ENCODE measurements around the gene SNU13.

GRCh38 chr22:41641854-41642253, 46.8 kb downstream of the SNU13 start:
- TF ChIP-seq ZNF274 (IDR thresholded peaks at IDR 0.05; ENCODE audit: low read depth, low read length) (no peak), YY1 (IDR thresholded peaks at IDR 0.05; ENCODE audit: insufficient read depth, insufficient read length) (no peak)
